Endothelial cell of umbilical vein (primary cell): ENCODE measurements around the gene LRRTM4. TPM values are rescaled to one million over a fixed set of nuclear protein-coding genes. Genes with fewer than 3 reads are reported as not detected.

Experiments
- BruUV-seq: library from RNA; stranded (reverse); fragments of 400-500 nt; replicated peaks from 2 replicates; lab custom pipeline; 2021; lab: Mats Ljungman, UMichigan
- CTCF ChIA-PET: fragments of 300-600, 350-600 bp; sonication (Branson Sonifier 250); formaldehyde crosslinking; loops from one replicate; lab custom pipeline; 2021; ENCODE audit warnings: antibody characterized with exemption, inconsistent platforms; lab: Charles Lee
- POLR2A ChIA-PET: fragments of 300-600, 350-600 bp; sonication (Branson Sonifier 250); formaldehyde crosslinking; loops from one replicate; lab custom pipeline; 2021; ENCODE audit warnings: antibody characterized with exemption, inconsistent platforms; lab: Charles Lee
- DNase-seq: peaks from one replicate; pipeline ENCODE4 v3.0.0-alpha.2; 2011; ENCODE audit warnings: low read depth, low spot score
- FAIRE-seq: peaks from 2 replicates; lab custom pipeline; 2011; peaks lifted over from hg19 to GRCh38; lab: Jason Lieb, UNC
- H2AFZ ChIP-seq: 2 replicates; pipeline ENCODE4 v1.6.0; 2012; ENCODE audit warnings: low read depth, low read length, control low read depth, inconsistent platforms
- H3K27ac ChIP-seq: 2 replicates; pipeline ENCODE4 v1.5.1; 2011; ENCODE audit warnings: low read depth, mild to moderate bottlenecking, control low read depth, low read length, moderate library complexity; ENCODE audit not compliant: insufficient read depth
- H3K27me3 ChIP-seq, 2 experiments: 2 replicates each; pipeline versions ENCODE4 v1.6.0 to v1.6.1; 2011; ENCODE audit warnings: low read length in 2 of 2, mixed read lengths in 1 of 2; ENCODE audit not compliant: control insufficient read depth in 2 of 2, insufficient read depth in 2 of 2
- H3K36me3 ChIP-seq, 2 experiments: 2 replicates in 1 of 2; 3 replicates in 1 of 2; pipeline ENCODE4 v1.5.1; 2011; ENCODE audit warnings: low read length in 2 of 2, mild to moderate bottlenecking in 1 of 2, moderate library complexity in 1 of 2; ENCODE audit not compliant: control insufficient read depth in 2 of 2, insufficient read depth in 2 of 2; ENCODE audit errors: extremely low read depth in 1 of 2
- H3K4me1 ChIP-seq: 3 replicates; pipeline ENCODE4 v1.5.1; 2011; ENCODE audit warnings: mild to moderate bottlenecking, low read length; ENCODE audit not compliant: control insufficient read depth, insufficient read depth; ENCODE audit errors: extremely low read depth
- H3K4me2 ChIP-seq: 2 replicates; pipeline ENCODE4 v1.6.1; 2011; ENCODE audit warnings: low read length, control low read depth, mixed read lengths; ENCODE audit not compliant: insufficient read depth
- H3K4me3 ChIP-seq, 3 experiments: fragments of 200-600 bp in 1 of 3; sonication (generic), shearing (Covaris generic) in 1 of 3; replicated peaks in 1 of 3; 2 replicates each; pipeline ENCODE4 v1.5.1; 2011 to 2016; ENCODE audit warnings: control low read depth in 3 of 3, low read length in 3 of 3, mild to moderate bottlenecking in 2 of 3, inconsistent platforms in 1 of 3, low read depth in 1 of 3, moderate library complexity in 1 of 3; ENCODE audit not compliant: insufficient read depth in 1 of 3
- H3K79me2 ChIP-seq: 2 replicates; pipeline ENCODE4 v1.6.0; 2012; ENCODE audit warnings: low read length, inconsistent platforms; ENCODE audit not compliant: control insufficient read depth, insufficient read depth
- H3K9ac ChIP-seq: replicated peaks from 2 replicates; pipeline ENCODE3; 2011; ENCODE audit warnings: low read length, control low read depth; ENCODE audit not compliant: insufficient read depth; ENCODE audit errors: extremely low read depth
- H3K9me1 ChIP-seq: replicated peaks from 3 replicates; pipeline ENCODE4 v1.6.0; 2011; ENCODE audit warnings: mild to moderate bottlenecking, low read length; ENCODE audit not compliant: control insufficient read depth, insufficient read depth; ENCODE audit errors: extremely low read depth
- H3K9me3 ChIP-seq: replicated peaks from 2 replicates; pipeline ENCODE4 v1.5.1; 2012; ENCODE audit warnings: low read length, inconsistent platforms; ENCODE audit not compliant: control insufficient read depth, insufficient read depth
- H4K20me1 ChIP-seq: replicated peaks from 2 replicates; pipeline ENCODE3; 2011; ENCODE audit warnings: mild to moderate bottlenecking, low read length; ENCODE audit not compliant: control insufficient read depth, insufficient read depth; ENCODE audit errors: extremely low read depth
- CTCF ChIP-seq, 2 donors: IDR thresholded peaks; 1 replicate in 1 of 2; 2 replicates in 1 of 2; pipeline ENCODE4 v1.5.1; 2011; ENCODE audit warnings: low read length in 2 of 2, mild to moderate bottlenecking in 2 of 2, moderate library complexity in 2 of 2, control low read depth in 1 of 2, inconsistent platforms in 1 of 2, low read depth in 1 of 2; ENCODE audit not compliant: insufficient read depth in 1 of 2; ENCODE audit errors: extremely low read depth in 1 of 2
- EZH2 ChIP-seq: IDR thresholded peaks from 2 replicates; pipeline ENCODE4 v1.6.1; 2012; ENCODE audit warnings: borderline replicate concordance, low read depth, mild to moderate bottlenecking, moderate library complexity, low read length, inconsistent platforms; ENCODE audit not compliant: severe bottlenecking
- FOS ChIP-seq: IDR thresholded peaks from 2 replicates; pipeline ENCODE4 v1.6.1; 2011; ENCODE audit warnings: mild to moderate bottlenecking, low read length, moderate library complexity, borderline replicate concordance; ENCODE audit not compliant: insufficient read depth
- GATA2 ChIP-seq: IDR thresholded peaks from 2 replicates; pipeline ENCODE4 v1.7.0; 2011; ENCODE audit warnings: low read depth, mild to moderate bottlenecking, moderate library complexity, mixed read lengths, low read length; ENCODE audit not compliant: insufficient read length, insufficient read depth
- JUN ChIP-seq: IDR thresholded peaks from 2 replicates; pipeline ENCODE4 v1.6.1; 2011; ENCODE audit warnings: borderline replicate concordance, low read depth; ENCODE audit not compliant: insufficient read length, insufficient read depth
- MAX ChIP-seq: IDR thresholded peaks from 2 replicates; pipeline ENCODE4 v1.6.1; 2011; ENCODE audit not compliant: insufficient read depth, insufficient read length
- MYC ChIP-seq: IDR thresholded peaks from one replicate; pipeline ENCODE4 v1.6.1; 2011; ENCODE audit warnings: mild to moderate bottlenecking, low read depth, low read length
- POLR2A ChIP-seq: IDR thresholded peaks from 2 replicates; pipeline ENCODE4 v1.6.1; 2012; ENCODE audit warnings: low read depth, mild to moderate bottlenecking, control low read depth, low read length
- POLR2AphosphoS5 ChIP-seq: IDR thresholded peaks from 2 replicates; pipeline ENCODE4 v1.6.1; 2012; ENCODE audit warnings: low read depth, mild to moderate bottlenecking, control low read depth, low read length, moderate library complexity; ENCODE audit not compliant: insufficient read depth
- dilution Hi-C: fragments of 300-500 bp; cut with MboI; formaldehyde crosslinking; loops from one replicate; pipeline ENCODE4 v1.15.0; 2019; ENCODE audit warnings: low sequenced_read_pairs; ENCODE audit not compliant: extremely low pct_ligation_motif_present
- intact Hi-C: fragments of 100-400 bp; cut with micrococcal nuclease; formaldehyde crosslinking; loops from one replicate; pipeline ENCODE4 v1.10.0; 2022
- polyA plus RNA-seq, 4 experiments: library from polyadenylated mRNA; depleted of rRNA in 3 of 4; stranded (reverse) in 3 of 4; unstranded in 1 of 4; fragments of >200 nt; gene quantifications; 2 replicates each; pipeline versions ENCODE4 v1.2.1 to v1.2.3, GENCODE V29; 2011 to 2012; ENCODE audit warnings: missing spikeins in 1 of 4
- total RNA-seq: library from RNA; stranded (reverse); gene quantifications from 2 replicates; pipeline ENCODE4 v1.2.3, GENCODE V29; 2021

Gene LRRTM4
- total and polyA plus RNA-seq, 2 donors (not counting 3 experiments of a cell fraction or from before 2014, with no cell fraction given), result not detected

DNA sequence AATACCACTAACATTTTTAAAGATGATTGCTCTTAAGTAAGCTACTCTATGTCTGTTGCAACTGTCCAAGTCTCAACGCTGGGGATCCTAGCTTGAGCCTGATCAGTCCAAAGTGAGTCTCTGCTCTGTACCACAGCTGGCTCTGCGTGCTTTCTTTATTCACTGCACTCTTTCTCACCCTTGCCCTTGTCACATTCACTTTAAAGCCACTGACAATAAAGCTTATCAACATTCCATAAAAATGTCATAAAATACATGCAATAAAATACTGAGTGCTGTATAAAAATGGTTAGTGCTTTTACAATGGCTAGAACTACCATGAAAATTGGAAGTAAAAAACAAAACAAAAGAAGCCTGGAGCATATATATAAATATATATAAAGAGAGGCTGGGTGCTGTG lies 45.5 kb upstream of the LRRTM4 start:
- no peak for FAIRE-seq

More for the DNA sequence above, 45.5 kb upstream of the LRRTM4 start:
- intact Hi-C loops (no loop called here), dilution Hi-C loops (no loop called here)
- no TSS peak for BruUV-seq
- Histone ChIP-seq H3K27me3 (no peaks in the 10 kb centered on the region), H3K9me1 (no peaks in the 10 kb centered on the region), H3K36me3 (no peaks in the 10 kb centered on the region), H3K9ac (no peak overlapping the region), H3K27ac (no peak overlapping the region), H2AFZ (no peak overlapping the region), H4K20me1 (no peaks in the 10 kb centered on the region), H3K79me2 (no peaks in the 10 kb centered on the region), H3K4me1 (no peaks in the 10 kb centered on the region), H3K9me3 (no peaks in the 10 kb centered on the region), H3K4me3 (no peak overlapping the region), H3K4me2 (no peak overlapping the region)
- POLR2A ChIA-PET, result no interaction called here
- TF ChIP-seq JUN (no peak), FOS (no peak), CTCF (IDR thresholded peaks at IDR 0.05; ENCODE audit: extremely low read depth in 1 of 2, insufficient read depth in 1 of 2, low read depth in 1 of 2, low read length in 2 of 2) (no peak), GATA2 (no peak), POLR2A (no peak), MAX (no peak), POLR2AphosphoS5 (no peak), EZH2 (no peak), MYC (no peak)
- CTCF ChIA-PET, result no interaction called here
- DNase-seq, result no peak
